Measurements from ENCODE around the gene CYB561.

The CYB561 gene

GRCh38 chr17:63414222-63414621 lies 31.9 kb downstream of the CYB561 start:
- Mint-ChIP-seq H3K27me3 (no peaks in the 10 kb centered on the region), H3K4me1 (ENCODE audit: low read depth) (peaks cover 20% of the 10 kb centered on the region), H3K9me3 (no peaks in the 10 kb centered on the region), H3K27ac (no peak overlapping the region), H3K36me3 (ENCODE audit: low read depth) (peaks cover 15% of the 10 kb centered on the region), H3K4me3 (no peak overlapping the region)
- intact Hi-C loops (cut with micrococcal nuclease): no loop called here

DNA sequence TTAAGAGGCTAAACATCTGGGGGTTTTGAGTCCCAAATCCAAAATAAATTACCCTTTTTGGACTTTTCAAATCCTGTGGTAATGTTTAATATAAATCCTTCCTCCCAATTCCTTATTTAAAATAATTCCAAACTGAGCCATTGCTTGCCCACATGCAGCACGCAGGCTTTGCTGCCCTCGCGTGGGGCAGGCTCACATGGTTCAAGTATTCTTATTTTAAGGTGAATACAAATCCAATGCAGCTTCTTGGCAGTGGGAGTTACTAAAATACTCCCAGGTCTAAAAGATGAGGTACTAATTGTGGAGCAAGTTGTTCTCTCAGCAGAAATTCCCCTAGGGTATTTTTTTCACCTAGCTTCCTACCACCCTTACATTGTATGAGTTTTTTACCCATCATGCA lies 33.0 kb downstream of the CYB561 start:
- H3K27me3 Mint-ChIP-seq: no peaks in the 10 kb centered on the region
- H3K36me3 Mint-ChIP-seq (ENCODE audit: low read depth): peaks cover 7% of the 10 kb centered on the region
- no peak overlapping the region for H3K27ac Mint-ChIP-seq
- H3K4me1 Mint-ChIP-seq (ENCODE audit: low read depth): peaks cover 12% of the 10 kb centered on the region
- H3K4me3 Mint-ChIP-seq: no peak overlapping the region
- no peaks in the 10 kb centered on the region for H3K9me3 Mint-ChIP-seq
- intact Hi-C loops (cut with micrococcal nuclease): no loop called here

GRCh38 chr17:63412234-63412633 lies 33.9 kb downstream of the CYB561 start:
- Mint-ChIP-seq H3K27ac (no peak overlapping the region), H3K4me1 (ENCODE audit: low read depth) (peaks cover 12% of the 10 kb centered on the region), H3K9me3 (no peaks in the 10 kb centered on the region), H3K27me3 (no peaks in the 10 kb centered on the region), H3K4me3 (no peak overlapping the region), H3K36me3 (ENCODE audit: low read depth) (peaks cover 7% of the 10 kb centered on the region)
- intact Hi-C loops (cut with micrococcal nuclease): no loop called here

GRCh38 chr17:63407741-63408330 lies 38.3 kb downstream of the CYB561 start:
- Mint-ChIP-seq H3K4me3 (no peak overlapping the region), H3K4me1 (ENCODE audit: low read depth) (peaks cover 5% of the 10 kb centered on the region)
- intact Hi-C loops (cut with micrococcal nuclease): loop anchor here (2.0 kb wide), 1 partner anchor 703 kb away; no protein-coding TSS in a partner anchor

DNA sequence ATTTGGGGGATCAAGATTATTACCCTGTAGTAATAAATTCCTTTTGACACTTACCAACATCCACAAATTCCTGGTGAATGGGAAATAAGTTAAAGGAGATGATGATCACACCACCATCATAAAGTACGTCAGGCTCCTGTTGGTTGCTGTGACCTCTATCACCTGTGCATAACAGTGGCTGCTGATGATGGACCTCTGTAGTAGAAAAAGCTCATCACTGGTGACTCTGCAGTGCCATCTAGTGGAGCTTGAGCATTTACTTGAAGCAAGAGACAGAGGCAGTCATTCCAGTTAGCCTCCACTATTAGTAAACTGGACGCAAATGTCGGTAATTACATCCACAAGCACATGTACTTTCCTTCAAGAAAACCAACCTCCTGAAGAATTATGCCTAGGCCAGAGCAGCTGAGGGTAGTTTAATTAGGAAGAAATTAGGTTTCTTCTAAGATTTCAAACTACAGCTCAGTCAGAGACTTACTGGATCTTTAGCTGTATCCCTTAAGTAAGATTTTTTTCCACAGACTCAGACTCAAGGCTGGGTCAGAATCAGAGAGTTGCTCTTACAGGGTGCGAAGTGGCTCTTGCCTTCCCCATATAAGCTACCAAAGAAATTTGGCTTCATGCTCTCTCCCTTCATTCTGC lies 39.3 kb downstream of the CYB561 start:
- Mint-ChIP-seq H3K9me3 (no peaks in the 10 kb centered on the region), H3K4me3 (no peak overlapping the region), H3K27ac (no peak overlapping the region), H3K4me1 (ENCODE audit: low read depth) (peaks cover 5% of the 10 kb centered on the region), H3K27me3 (no peaks in the 10 kb centered on the region), H3K36me3 (ENCODE audit: low read depth) (no peaks in the 10 kb centered on the region)
- intact Hi-C loops (cut with micrococcal nuclease): loop anchor here (1.0 to 2.0 kb wide), 3 partner anchors 294 to 702 kb away; no protein-coding TSS in a partner anchor

More at GRCh38 chr17:63407741-63408330, 38.3 kb downstream of the CYB561 start:
- no peaks in the 10 kb centered on the region for H3K27me3 Mint-ChIP-seq
- peaks cover 7% of the 10 kb centered on the region for H3K36me3 Mint-ChIP-seq (ENCODE audit: low read depth)
- no peaks in the 10 kb centered on the region for H3K9me3 Mint-ChIP-seq
- H3K27ac Mint-ChIP-seq: no peak overlapping the region

DNA sequence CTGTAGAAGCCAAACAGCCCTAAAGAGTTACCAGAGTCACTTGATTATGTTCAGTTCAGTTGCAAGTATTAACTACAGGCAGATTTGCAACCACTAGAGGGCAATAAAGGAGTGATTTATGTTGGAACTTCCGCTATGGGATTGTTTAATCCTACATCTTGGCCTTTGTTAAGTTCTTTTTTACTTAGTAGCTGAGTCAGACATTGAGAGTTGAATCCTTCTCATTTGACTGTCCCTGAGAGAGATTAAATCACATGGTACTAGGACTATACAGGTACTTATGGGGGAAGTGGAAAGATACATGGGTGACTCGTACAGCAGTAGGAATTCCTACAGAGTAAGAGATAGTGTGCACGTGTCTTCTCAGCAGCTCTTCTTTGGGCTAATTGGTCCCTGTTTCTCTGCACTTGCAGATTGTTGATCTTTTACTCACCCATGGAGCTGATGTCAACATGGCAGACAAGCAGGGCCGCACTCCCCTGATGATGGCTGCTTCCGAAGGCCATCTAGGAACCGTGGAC lies 40.3 kb downstream of the CYB561 start:
- intact Hi-C loops (cut with micrococcal nuclease): loop anchor here (1.0 to 2.0 kb wide), 3 partner anchors 292 to 701 kb away; no protein-coding TSS in a partner anchor
- no peaks in the 10 kb centered on the region for H3K36me3 Mint-ChIP-seq (ENCODE audit: low read depth)
- H3K27me3 Mint-ChIP-seq: no peaks in the 10 kb centered on the region
- no peak overlapping the region for H3K4me3 Mint-ChIP-seq
- H3K9me3 Mint-ChIP-seq: no peaks in the 10 kb centered on the region
- no peak overlapping the region for H3K27ac Mint-ChIP-seq
- peaks cover 5% of the 10 kb centered on the region for H3K4me1 Mint-ChIP-seq (ENCODE audit: low read depth)

DNA sequence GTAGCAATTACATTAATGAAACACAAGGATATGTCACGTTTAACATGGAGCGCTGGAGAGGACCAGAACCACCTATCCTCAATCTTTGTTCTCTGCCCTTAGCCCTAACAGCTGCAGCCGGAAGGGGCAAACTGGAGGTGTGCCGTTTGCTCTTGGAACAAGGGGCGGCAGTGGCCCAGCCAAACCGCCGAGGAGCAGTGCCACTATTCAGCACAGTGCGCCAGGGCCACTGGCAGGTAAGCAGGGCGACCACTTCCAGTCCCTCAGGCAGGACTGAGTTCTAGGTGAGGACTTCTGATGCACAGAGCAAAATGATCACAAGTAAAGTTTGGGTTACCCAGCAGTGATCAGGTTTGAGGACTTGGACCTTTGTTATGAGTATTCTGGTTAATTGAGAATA lies 41.1 kb downstream of the CYB561 start:
- H3K4me1 Mint-ChIP-seq (ENCODE audit: low read depth): peaks cover 6% of the 10 kb centered on the region
- H3K27me3 Mint-ChIP-seq: no peaks in the 10 kb centered on the region
- H3K9me3 Mint-ChIP-seq: no peaks in the 10 kb centered on the region
- intact Hi-C loops (cut with micrococcal nuclease): no loop called here
- H3K4me3 Mint-ChIP-seq: no peak overlapping the region
- H3K36me3 Mint-ChIP-seq (ENCODE audit: low read depth): no peaks in the 10 kb centered on the region
- no peak overlapping the region for H3K27ac Mint-ChIP-seq

GRCh38 chr17:63402431-63403212 lies 43.5 kb downstream of the CYB561 start:
- Mint-ChIP-seq H3K4me1 (ENCODE audit: low read depth) (peaks cover 21% of the 10 kb centered on the region), H3K9me3 (no peaks in the 10 kb centered on the region), H3K27me3 (no peaks in the 10 kb centered on the region), H3K4me3 (no peak overlapping the region), H3K27ac (no peak overlapping the region), H3K36me3 (ENCODE audit: low read depth) (no peaks in the 10 kb centered on the region)
- intact Hi-C loops (cut with micrococcal nuclease): no loop called here

DNA sequence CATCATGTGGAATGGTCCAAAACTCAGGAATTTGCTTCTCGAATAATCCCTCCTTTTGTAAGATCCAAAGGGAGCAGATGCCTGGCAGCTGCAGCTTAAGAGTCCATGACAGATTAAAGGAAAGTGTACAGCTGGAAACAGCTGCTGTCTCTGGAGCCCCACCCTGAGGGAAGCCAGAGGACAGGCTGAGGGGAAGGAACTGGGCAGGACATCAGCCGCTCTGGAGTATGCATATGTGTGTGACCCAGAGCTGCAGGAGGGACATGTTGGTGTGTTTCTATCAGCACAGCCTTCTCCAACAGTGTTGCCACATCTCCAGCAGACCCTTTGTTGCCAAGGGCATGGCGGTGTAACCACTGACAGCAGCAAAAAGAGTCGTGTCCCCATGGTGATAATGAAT lies 46.2 kb downstream of the CYB561 start:
- intact Hi-C loops (cut with micrococcal nuclease): no loop called here
- Mint-ChIP-seq H3K4me1 (ENCODE audit: low read depth) (peaks cover 16% of the 10 kb centered on the region), H3K27me3 (no peaks in the 10 kb centered on the region), H3K27ac (no peak overlapping the region), H3K36me3 (ENCODE audit: low read depth) (peaks cover 5% of the 10 kb centered on the region), H3K4me3 (no peak overlapping the region), H3K9me3 (no peaks in the 10 kb centered on the region)

DNA sequence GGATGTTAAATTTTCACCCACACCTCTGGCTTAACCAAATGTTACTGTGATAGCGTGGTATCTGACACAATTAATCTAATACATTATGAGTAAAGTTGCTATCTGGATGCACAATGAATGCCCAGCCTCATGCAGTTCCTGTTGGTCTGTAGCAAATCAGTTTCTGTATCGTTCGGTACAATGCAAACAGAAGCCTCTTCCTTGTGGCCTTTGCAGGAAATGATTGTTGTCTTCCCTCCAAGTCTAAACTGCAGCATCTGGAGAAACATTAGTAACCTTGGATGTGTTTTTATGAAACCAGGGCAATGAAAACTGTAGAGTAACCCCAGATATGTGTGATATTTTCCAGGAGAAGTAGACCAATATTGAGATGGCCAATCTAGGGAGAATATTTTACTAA lies 46.8 kb downstream of the CYB561 start:
- Mint-ChIP-seq H3K4me3 (no peak overlapping the region), H3K4me1 (ENCODE audit: low read depth) (peaks cover 16% of the 10 kb centered on the region), H3K36me3 (ENCODE audit: low read depth) (peaks cover 5% of the 10 kb centered on the region), H3K9me3 (no peaks in the 10 kb centered on the region), H3K27ac (no peak overlapping the region), H3K27me3 (no peaks in the 10 kb centered on the region)
- intact Hi-C loops (cut with micrococcal nuclease): no loop called here

- no peak overlapping the region for H3K4me3 Mint-ChIP-seq
- H3K36me3 Mint-ChIP-seq (ENCODE audit: low read depth): peaks cover 5% of the 10 kb centered on the region
- H3K9me3 Mint-ChIP-seq: no peaks in the 10 kb centered on the region
- H3K27me3 Mint-ChIP-seq: no peaks in the 10 kb centered on the region
- peaks cover 16% of the 10 kb centered on the region for H3K4me1 Mint-ChIP-seq (ENCODE audit: low read depth)
- intact Hi-C loops (cut with micrococcal nuclease): no loop called here
- H3K27ac Mint-ChIP-seq: no peak overlapping the region
Observed at GRCh38 chr17:63398680-63399079, 47.4 kb downstream of the CYB561 start.

DNA sequence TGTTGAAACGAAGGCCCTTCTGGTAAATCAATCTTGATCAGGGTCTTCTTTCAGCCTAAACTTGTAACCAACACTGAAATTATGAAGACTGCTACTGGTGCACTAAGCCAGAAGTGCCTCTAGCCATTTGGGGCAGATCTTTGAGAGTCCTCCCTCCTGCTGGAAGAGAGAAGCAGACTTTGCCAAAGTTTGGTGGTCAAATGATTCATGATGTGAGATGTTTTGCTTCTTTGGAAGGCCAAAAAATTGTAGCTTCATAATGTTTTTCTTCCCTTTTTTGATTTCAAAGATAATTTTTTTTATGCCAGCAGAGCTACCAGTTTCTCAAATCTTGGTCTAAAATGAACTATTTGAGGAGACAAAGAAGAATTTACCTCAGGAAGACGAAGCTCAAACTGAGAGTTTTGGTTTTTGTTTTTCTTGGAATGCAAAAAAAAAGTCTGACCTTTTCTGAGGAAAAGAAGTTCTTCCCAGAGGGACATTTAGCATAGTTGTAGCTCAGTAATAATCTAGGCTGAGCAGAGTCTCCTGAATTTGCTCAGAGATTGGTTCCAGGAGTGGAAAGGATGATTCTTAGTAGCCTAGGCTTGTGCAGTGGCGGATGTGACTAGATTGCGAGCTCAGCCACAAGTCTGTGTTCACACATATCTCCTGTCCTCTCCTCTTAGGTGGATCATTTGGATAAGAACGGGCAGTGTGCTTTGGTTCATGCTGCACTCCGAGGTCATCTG lies 50.9 kb downstream of the CYB561 start:
- Mint-ChIP-seq H3K4me3 (no peak overlapping the region), H3K36me3 (ENCODE audit: low read depth) (peaks cover 14% of the 10 kb centered on the region), H3K27ac (no peak overlapping the region)

DNA sequence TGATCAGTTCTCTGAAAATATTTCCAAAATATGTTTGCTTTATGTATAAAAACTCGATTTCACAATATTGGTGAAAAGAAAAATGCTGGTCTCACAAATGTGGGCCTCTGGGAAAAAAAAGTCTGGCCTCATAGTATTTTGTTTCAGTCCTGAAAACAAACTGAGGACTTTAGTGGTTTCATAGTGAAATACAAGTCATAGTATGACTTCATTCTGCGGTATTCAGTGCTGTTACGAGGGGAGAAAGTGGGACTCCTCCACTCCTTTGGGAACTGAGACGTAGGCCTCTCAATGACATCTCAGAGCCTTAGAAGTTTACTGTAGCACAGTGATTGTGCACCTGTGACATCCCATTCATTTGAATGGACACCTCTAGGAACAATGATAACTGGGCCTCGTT lies 56.0 kb downstream of the CYB561 start:
- H3K4me3 Mint-ChIP-seq: no peak overlapping the region
- H3K27ac Mint-ChIP-seq: no peak overlapping the region
- intact Hi-C loops (cut with micrococcal nuclease): no loop called here
- no peaks in the 10 kb centered on the region for H3K9me3 Mint-ChIP-seq
- H3K4me1 Mint-ChIP-seq (ENCODE audit: low read depth): no peaks in the 10 kb centered on the region
- peaks cover 8% of the 10 kb centered on the region for H3K36me3 Mint-ChIP-seq (ENCODE audit: low read depth)
- H3K27me3 Mint-ChIP-seq: no peaks in the 10 kb centered on the region

More for the DNA sequence above, 50.9 kb downstream of the CYB561 start:
- Mint-ChIP-seq H3K9me3 (no peaks in the 10 kb centered on the region), H3K4me1 (ENCODE audit: low read depth) (peaks cover 16% of the 10 kb centered on the region), H3K27me3 (no peaks in the 10 kb centered on the region)
- intact Hi-C loops (cut with micrococcal nuclease): no loop called here
